Stimulated activated CD8-positive, alpha-beta memory T cell treated with anti-CD3 and anti-CD28 coated beads, Interleukin-7, amount 100 ng/mL, for 4 hours (primary cell): ENCODE data around the gene SERPINA12.

Source experiments
- DNase-seq, 2 donors: peaks; one replicate each; pipeline ENCODE4 v3.0.0-alpha.2; 2020; ENCODE audit warnings: low read depth in 2 of 2

Gene SERPINA12

GRCh38 chr14:94439453-94440057 lies 69.7 kb downstream of the SERPINA12 start:
- DNase-seq = no peak
